Urothelium cell line (cell line): ENCODE measurements around the gene CDKN2C.
A peak's percentile ranks its signal among the peaks of the same experiment; 100 is the strongest.

Source experiments
- DNase-seq: peaks from one replicate; pipeline ENCODE4 v3.0.0; 2011; ENCODE audit warnings: low spot score, mixed read lengths
- FAIRE-seq: peaks from 2 replicates; lab custom pipeline; 2011; peaks lifted over from hg19 to GRCh38; lab: Jason Lieb, UNC

The CDKN2C gene

DNA sequence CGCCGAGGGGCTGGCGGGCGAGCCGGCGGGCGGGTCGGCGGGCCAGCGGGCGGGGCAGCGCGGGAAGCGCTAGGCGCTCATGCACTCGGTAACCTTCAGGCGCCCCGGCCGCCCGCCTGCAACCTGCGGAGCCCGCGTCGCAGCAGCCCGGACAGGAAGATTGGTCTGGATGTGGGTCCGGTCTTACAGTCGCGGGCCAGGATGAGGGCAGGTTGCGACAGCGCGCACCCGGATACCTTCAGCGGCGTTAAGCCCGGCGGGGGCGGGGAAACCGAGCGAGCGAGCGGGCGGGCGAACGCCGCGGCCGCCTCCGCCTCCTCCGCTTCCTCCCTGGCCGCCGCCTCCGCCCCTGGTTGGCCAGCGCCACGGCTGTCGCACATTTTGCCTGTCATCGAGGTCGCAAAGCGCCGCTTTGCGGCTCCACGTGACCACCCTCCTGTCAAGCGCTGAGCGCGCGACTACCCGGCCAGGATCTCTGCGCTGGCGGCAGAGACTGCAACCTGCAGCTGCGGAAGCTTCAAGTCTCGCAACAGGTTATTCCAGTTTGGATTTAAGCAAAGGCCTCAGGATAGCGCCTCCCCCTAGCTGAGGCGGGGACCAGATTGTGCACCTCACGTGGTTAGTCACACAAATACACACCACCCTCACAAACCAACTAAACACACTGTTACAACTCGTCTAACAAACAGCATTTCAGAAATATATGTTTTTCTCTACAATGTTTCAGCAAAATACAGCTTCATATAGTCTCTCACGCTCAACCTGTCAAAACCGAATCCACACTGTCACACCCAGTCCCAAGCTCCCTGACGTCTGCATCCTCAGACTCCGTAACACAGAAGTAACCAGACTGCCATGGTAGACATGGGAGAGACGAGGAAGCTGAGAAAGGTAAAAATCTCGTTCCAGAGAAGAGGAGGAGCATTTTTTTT, 9.9 kb upstream of the CDKN2C start, which contains the start of gene FAF1:
Gene FAF1, minus strand, starts transcription at position 355 of the 932 bp plus-strand sequence. CDS start 456 bp downstream, outside the sequence.
- no peak for FAIRE-seq
- peak; percentile 96 for DNase-seq

DNA sequence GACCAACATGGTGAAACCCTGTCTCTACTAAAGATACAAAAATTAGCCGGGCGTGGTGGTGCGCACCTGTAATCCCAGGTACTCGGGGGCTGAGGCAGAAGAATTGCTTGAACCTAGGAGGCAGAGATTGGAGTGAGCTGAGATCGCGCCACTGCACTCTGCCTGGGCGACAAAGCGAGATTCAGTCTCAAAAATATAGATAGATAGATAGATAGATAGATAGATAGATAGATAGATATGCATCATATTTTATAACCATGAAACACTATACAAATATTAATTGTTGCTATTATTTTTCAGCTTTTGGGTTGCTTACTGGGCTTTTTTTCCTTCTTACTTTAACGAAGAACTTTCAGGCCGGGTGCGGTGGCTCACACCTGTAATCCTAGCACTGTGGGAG, 5.2 kb upstream of the CDKN2C start:
- FAIRE-seq (no peak), DNase-seq (no peak)

DNA sequence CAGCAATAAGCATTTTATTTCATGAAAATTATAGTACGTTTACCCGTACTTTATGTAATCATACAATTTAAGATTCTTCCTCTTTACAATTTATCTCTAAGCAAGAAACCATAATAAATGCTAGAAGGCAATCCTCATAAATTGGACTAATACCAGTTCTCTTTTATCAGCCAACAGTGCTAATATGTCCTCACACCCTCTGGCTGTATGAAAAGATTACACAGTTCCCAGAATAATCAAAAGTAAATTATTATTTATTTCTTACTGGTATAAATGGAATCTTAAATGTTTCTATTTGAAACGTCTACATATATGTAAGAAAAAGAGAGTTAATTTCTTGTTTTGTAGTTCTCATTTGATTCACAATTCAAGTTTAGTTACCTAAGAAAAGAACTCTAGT, 3.1 kb upstream of the CDKN2C start:
- DNase-seq (no peak), FAIRE-seq (no peak)

DNA sequence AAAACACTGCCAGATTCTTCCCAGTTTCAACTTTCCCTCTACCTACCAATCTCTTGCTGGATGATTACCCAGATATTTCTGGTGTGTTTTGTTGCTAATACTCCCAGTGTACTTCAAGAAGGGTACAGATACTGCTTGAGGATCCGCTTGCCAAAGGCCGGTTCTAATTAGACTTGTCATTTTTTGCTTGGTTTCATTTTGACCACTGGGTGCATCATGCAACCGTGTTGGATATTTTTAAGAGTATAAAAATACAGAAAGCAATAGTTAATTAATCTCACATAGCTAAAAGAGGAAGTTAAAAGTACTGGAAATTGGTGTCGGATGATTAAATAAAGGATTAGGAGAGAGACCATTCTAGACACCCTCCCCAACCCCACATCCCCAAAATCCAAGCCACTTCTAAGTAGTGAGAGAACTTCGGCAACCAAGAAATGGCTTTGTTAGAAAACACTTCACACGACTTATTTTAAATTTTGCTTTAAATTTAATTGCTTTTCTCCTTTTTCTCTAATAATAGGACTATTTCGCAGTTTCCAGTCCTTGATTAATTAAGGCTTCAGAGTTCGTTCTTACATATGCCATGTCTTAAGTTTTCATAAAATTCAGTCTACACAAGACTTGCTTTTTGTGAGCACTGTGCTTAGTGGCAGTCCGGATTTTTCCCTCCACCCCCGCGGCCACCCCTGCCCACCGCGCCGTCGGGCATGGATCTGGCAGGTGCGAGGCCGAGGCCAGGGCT, 2.5 kb upstream of the CDKN2C start:
- FAIRE-seq (no peak), DNase-seq (no peak)

DNA sequence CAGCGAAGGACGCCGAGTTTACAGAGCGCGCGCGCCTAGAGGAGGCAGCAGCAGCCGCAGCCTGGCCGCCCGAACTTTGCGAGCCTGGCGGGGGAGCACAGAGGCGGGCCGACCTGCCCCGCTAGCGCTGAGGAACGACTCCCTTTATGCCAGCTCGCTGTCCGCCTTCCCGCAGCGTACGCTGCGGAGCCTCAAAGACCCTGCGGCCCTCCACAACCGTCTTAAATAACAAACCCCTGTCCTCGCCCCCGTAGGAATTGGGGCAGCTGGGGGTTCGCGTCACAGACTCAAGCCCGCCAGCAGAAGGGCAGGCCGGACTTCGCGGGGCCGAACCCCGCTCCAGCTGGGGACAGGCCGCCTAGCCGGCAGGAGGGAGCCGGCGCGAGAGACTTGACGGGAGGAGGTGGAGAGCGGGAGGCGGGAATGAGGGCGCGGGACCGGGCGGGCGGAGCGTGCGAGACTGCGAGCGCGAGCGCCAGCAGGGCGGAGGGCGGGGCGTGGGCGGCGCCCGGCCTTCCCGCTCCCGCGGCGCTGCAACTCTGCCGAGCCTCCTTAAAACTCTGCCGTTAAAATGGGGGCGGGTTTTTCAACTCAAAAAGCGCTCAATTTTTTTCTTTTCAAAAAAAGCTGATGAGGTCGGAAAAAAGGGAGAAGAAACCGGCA, 1.8 kb upstream of the CDKN2C start:
- FAIRE-seq (peak; percentile 44), DNase-seq (peak; percentile 96)

DNA sequence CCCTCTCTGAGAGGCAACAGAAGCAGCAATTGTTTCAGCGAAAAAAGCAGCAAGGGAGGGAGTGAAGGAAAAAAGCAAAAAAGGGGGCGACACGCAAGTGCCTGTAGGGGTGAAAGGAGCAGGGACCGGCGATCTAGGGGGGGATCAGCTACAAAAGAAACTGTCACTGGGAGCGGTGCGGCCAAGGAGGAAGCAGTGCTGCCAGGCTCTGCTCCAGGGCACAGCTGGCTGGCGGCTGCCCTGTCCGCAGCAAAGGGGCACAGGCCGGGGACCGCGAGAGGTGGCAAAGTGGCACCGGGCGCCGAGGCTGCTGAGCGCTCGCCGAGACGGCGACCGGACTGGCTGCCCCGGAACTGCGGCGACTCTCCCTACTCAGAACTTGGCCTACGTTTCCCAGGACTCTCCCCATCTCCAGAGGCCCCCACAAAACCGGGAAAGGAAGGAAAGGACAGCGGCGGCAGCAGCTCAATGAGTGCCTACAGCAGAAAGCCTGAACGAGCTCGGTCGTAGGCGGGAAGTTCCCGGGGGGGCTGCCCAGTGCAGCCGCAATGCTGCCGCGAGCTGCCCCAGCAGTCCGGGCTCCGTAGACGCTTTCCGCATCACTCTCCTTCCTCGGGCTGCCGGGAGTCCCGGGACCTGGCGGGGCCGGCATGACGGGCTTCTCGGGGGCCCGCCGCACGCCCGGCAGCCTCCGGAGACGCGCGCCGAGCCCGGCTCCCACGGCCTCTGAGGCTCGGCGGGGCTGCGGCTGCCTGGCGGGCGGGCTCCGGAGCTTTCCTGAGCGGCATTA, 1.0 kb upstream of the CDKN2C start:
- DNase-seq: peak; percentile 51
- no peak for FAIRE-seq

DNA sequence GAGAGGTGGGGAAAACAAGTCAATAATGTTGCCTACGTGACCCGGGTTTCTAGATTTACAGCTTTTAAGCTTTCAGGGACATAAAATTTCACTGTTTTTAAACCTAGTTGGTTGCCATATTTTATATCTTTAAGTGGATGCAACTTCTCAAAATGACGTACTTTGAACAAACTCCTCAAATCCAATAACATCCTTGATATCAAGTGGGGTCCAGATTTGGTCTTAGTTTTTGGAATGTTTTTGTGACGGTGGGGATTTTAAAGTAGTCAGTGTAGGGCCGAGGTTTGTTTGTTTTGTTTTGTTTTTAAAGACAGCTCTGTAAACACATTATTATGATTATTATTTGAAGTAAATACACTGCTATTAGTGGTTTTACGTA, 453 bp downstream of the CDKN2C start:
- DNase-seq: no peak

DNA sequence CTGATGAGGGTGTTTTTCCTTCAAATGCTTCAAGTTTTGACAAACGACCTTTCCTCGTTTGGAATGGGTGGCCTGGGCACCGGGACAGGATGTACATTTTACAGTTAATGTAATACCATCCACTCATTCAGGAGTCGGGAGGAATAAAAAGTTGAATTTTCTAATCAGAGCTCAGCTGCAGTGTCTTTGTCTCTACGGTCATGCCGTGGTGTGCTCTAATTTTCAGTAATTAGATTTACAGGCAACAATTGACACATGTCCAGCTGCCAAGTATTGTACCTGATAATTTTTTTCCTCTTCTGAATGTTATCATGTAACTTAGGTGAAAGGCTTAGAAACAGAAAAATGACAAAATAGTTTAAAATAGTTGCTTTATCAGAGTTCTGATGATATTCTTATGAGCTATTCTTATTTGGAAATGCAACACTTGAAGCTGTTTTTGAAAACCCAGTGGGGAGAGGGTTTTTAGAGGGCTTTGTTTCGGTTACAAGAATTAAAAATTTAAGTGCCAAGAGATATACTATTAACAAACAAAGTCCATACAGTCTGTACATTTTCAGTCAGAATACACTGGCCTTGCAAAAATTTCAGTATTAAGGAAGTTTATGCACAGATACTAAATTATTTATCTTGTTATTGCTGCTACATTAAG, 1.0 kb downstream of the CDKN2C start:
- DNase-seq (no peak), FAIRE-seq (no peak)

More for the DNA sequence above, 453 bp downstream of the CDKN2C start:
- no peak for FAIRE-seq

DNA sequence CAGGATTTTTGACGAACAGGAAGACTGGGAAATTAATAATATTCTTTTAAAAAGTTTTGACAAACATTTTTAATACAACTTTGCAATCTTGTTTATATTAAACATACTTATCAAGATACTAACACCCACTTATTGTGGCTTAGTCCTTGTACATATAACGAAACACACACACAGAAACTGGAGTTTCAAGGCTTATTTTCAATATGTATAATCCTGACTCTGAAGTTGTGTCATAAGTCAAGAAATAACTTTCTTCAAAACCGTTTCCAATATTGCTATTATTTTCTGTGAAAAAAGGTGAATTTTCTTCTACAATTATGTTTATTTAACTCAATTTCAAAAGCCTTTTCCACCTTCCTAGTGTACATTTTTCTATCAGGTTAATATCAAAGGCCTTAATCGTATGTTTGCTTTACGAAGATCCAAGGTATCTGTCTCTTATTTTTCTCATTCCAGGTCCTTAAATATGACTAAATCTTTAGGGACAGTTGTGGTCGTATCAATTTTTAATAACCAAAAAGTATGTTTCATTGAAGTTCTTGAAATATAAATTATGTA, 1.8 kb downstream of the CDKN2C start:
- DNase-seq (no peak), FAIRE-seq (no peak)

DNA sequence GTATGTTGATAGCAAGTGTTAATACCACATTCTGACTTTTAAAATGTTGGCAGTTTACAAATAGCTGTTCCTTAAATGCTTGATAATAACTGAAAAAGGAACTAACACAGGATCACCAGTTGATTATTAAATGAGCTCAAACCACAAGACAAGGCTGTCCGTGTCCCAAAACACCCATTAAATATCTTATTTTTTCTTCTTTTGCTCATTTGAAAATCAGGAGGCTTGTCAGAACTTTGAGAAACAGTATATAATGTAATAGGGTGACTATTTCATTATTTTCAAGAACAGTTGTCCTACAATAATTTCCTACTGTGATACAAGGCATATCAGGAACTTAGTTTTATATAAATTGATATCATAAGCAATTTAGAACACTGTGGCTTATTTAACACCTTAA, 2.7 kb downstream of the CDKN2C start:
- DNase-seq (no peak), FAIRE-seq (no peak)

DNA sequence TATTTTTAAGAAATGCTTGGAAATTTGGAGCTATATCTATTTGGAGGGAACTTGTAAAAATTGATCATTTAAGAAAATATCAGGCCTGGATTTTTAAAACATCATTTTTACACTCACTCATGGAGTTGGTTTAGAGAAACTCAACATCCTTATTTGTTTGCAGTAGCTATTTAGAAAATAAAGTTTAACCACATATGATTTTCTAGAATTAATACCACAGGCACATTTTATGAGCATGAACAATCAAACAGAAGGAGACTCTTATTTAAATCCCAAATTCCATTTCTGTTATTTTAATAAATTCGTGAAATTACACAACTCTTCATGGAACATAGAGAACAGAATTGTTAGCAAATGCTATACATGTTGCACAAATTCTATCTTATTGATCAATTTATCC, 3.2 kb downstream of the CDKN2C start:
- FAIRE-seq: no peak
- DNase-seq: no peak

DNA sequence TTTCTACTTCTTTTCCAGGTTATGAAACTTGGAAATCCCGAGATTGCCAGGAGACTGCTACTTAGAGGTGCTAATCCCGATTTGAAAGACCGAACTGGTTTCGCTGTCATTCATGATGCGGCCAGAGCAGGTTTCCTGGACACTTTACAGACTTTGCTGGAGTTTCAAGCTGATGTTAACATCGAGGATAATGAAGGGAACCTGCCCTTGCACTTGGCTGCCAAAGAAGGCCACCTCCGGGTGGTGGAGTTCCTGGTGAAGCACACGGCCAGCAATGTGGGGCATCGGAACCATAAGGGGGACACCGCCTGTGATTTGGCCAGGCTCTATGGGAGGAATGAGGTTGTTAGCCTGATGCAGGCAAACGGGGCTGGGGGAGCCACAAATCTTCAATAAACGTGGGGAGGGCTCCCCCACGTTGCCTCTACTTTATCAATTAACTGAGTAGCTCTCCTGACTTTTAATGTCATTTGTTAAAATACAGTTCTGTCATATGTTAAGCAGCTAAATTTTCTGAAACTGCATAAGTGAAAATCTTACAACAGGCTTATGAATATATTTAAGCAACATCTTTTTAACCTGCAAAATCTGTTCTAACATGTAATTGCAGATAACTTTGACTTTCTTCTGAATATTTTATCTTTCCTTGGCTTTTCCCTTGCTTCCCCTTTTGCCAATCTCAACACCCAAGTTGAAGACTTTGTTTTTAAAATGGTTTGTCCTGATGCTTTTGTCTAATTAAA, 4.0 kb downstream of the CDKN2C start:
- FAIRE-seq (no peak), DNase-seq (no peak)

DNA sequence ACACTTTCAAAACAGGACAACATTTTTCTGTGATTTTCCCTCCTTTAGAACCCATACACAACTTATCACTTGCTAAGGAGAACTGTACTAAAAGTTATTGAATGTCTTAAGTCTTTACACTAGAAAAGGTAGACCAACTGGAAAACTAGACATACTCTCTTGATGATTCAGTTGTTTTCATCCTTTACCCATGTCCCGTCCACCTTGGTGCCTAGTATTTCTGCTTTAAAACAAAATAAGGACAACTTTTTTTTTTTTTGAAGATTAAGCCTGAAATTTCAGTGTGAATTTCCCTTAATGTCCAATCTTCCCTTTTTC, 4.5 kb downstream of the CDKN2C start:
- FAIRE-seq (no peak), DNase-seq (no peak)

DNA sequence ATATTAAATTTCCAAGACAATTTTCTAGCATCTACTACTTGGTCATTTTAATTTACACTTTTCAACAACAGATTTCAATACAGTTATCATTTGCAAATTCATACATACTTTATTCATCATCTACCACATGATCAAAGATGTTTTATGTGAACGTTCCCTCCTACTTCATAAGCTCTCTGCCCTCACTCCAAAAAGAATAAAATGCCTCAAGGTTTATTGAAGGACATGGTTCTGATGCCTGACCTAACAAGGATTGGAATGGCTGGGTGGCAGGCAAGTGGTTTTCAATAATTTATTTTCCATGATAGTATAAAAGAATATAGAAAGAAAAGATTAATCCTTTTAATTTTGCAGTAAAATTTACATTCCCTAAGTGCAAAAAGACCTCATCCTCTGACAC, 5.4 kb downstream of the CDKN2C start:
- FAIRE-seq: no peak
- no peak for DNase-seq

DNA sequence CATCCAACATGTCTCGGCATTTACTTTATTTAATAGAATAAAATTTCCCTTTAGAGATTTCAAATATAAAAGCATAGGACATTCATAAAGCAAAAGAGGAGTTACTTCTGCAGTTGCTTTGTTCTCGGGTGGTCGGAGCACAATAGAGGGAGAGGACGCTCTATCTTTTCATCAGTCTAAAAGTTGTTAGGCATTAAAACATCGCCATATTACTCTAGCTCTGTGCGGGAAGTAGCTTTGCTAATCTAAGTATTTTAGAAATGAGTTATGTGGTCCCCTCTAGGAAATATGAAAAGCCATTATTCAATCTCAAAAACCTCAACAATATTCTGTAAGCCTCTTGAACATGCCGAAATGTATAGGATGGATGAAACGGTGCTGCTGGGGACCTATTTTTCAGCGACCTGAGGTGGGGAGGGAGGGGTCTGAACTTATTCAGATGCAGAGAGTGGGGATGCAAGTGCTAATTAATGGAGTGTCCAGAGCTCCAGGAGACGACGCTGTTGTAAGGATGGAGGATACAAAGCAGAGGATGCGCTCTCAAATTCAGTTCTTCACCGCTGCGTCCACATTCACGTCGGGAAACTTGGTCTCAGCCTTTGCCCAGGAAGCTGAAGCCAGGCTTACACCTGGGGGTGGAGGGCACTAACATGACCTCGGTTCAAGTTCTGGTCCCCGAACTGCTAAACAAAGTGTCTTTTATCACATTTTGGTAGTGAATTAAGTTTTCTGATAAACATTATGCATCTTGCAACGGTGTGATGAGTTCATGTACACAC, 6.3 kb downstream of the CDKN2C start:
- no peak for DNase-seq

DNA sequence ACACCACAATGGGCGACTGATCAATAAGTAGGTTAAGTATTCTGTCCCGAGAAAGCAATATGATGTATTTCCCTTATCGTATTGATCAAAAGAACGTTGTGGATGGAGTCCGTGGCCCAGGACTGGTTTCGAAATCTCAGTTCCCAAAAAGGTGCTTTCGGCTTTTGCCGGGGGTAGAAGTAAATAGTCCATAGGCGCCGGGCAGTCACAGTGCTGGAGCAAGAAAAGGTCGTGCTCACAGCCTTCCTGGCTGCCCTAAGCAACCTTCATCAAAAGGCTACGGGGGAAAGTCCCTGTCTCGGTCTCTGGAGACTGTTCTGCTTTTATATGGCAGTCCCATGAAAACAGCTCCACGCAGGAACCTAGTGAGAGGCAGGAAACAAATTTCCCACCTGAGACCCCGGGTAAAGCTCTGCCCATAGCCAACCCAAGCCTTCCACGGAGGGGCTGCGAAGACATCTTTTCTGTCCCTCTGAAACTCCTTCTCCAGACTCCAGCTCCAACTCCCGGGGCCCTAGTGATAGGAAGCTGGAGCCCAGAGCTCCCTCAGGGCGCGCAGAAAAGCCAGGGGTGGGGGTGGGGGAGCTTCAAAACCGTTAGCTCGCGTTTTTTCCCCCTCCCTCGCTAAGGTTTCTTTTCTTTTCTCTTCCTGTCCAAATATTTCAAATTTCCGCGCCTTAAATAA, 7.0 kb downstream of the CDKN2C start:
- FAIRE-seq (no peak), DNase-seq (peak; percentile 45)

More for the DNA sequence above, 6.3 kb downstream of the CDKN2C start:
- FAIRE-seq: no peak

DNA sequence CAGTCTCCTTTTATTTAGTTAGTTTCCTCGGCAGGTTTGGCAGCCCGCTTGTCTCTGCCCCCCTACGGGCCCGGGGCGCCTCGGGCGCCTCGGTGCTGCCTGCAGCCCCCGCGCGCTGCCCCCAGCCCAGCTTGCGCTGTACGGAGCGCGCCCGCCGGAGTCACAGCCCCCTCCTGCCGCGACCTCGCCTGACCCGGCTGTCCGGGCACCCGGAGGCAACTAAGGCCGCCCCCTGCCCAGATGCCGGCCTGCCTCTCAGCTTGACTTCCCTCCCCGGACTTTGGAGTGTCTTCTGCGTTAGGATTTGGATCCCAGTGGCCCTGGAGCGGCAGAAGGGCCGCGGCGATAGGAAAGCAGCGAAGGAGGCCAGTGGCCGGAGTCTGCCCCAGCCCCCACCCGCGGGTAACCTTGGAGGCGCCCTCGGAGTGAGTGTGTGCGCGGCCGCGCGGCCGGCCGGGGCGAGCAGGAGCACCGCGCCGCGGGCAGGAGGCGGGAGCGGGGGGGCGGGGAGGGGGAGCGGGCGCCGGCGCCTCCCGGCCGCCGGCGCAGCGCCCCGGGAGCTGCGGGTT, 7.6 kb downstream of the CDKN2C start:
- FAIRE-seq: no peak
- peak; percentile 64 for DNase-seq
